ENCODE results near the gene AGPAT4. TPM values are rescaled to one million over a fixed set of nuclear protein-coding genes. Genes with fewer than 3 reads are reported as not detected.

Gene AGPAT4
- total RNA-seq, 1 donor from 2014 or later = 44.4 TPM

DNA sequence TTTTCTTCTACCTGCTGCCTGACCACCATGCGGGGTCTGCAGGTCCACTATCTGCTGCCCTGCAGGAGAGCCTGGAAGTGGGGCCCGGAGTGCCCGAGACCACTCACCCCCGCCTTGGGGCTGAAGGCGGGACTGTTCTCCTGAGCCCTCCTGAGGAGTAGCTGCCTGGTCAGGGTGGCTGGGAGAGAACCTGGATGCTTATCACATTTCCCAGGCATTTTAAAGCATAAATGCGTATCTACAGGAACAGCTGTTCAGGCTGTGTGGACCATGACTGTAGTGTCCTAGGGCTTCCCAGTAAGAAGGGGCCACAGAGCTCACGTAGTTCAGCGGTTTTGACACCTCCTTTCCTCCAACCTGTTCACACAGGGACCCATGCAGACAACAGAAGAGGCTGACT, 123.3 kb downstream of the AGPAT4 start:
- peak in 1 of 2 donors; percentile 10 for DNase-seq (ENCODE audit: low spot score in 2 of 2)
- FAIRE-seq = no peak

DNA sequence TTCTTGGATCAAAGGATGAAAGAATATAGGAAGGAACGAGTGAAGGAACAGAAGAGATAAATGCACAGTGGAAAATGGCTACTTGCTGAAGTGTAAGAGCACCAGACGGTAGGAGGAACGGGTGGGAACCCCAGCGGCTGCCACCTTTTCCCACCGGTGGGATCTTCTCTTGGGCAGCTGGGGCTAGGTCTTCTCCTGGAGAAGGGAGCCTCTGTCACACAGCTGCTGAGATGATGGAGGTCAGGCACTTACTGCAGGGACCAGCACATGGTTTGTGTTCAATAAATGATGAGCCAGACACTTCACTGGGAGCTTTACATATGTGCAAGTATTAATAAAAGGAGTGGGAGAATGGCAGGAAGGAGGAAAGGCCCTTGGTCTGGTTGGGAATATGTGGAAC, 123.7 kb downstream of the AGPAT4 start:
- DNase-seq (ENCODE audit: low spot score in 2 of 2) = peak in 1 of 2 donors; percentile 31
- no peak for FAIRE-seq

DNA sequence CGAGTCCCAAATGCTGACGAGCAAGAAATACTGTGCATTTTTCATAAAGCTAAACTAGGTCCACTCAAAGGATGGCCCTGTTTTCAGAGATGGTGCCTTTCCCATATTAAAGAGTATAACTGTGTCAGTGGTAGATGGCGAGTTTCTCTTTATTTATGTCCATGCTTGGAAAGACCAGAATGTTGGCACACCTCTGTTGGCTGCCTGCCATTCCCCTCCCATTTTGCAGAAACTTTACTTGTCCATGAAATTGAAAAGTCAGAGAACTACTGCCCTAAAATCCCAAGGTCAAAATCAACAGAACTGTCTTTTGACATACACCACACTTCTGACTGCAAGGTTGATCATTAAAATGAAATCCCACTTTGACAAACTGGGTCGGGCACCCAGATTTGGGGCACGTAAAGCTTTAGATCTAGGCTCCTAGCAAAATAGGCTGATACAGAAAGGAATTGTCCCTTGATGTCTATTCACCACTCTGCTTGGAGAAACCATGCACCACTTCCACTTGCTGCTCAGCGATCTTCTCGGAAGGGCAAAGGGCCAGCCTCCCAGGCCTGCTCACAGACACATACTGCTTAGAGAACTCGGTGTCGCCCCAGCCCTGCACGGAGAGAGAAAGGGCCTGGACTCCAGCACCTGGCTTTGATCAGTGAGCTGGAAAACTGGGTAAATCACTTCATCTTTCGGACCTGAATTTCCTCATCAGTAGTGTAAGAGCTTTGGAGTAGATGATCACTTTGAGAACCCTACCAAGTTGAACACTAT, 130.0 kb downstream of the AGPAT4 start:
- DNase-seq (ENCODE audit: low spot score in 2 of 2) (no peak), FAIRE-seq (no peak)

DNA sequence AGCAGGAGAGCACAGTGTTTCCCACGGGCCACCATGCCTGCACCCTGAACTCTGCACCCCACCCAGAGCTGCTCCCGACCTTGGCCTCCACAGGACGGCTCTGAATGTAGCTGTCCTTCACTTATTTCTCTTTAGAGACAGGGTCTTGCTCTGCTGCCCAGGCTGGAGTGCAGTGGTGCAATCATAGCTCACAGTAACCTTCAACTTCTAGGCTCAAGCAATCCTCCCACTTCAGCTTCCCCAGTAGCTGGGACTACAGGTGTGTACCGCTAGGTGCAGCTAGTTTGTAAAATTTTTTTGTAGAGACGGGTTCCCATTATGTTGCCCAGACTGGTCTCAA, 130.9 kb downstream of the AGPAT4 start:
- no peak for FAIRE-seq
- DNase-seq (ENCODE audit: low spot score in 2 of 2) = no peak

DNA sequence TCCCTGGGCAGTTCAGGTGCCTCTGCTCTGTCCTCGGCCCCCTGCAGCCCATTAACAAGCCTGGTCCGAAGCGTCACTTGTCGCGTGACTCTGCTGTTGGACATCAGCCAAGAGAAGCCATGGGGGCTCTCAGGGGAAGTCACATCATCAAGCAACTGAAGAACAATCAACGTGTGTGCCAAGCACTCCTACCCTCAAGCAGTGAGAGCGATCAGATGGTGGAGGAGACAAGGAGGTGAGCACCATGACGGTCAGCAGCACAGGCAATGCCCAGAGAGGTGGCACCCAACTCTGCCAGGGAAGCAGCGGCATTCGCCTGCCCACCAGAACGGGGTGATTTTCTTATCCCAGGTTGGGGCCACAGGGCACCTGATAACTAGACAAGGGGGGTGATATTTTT, 132.7 kb downstream of the AGPAT4 start:
- FAIRE-seq = no peak
- DNase-seq (ENCODE audit: low spot score in 2 of 2) = no peak

DNA sequence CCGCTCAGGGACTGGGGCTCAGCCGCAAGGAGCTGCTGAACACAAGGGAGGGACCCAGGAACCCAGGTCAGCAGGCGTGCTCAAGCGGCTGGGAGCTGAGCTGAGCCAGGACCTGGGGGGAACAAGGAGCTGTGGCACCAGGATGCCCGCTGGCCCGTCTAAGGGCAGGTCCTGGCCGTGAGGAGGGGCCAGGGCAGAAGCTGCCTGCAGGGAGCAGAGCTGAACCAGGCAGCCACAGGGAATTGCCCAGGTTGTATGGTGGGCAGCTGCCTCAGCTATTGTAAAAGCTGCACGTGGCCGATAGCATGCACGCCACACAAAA, 133.3 kb downstream of the AGPAT4 start:
- DNase-seq (ENCODE audit: low spot score in 2 of 2) (no peak), FAIRE-seq (no peak)

DNA sequence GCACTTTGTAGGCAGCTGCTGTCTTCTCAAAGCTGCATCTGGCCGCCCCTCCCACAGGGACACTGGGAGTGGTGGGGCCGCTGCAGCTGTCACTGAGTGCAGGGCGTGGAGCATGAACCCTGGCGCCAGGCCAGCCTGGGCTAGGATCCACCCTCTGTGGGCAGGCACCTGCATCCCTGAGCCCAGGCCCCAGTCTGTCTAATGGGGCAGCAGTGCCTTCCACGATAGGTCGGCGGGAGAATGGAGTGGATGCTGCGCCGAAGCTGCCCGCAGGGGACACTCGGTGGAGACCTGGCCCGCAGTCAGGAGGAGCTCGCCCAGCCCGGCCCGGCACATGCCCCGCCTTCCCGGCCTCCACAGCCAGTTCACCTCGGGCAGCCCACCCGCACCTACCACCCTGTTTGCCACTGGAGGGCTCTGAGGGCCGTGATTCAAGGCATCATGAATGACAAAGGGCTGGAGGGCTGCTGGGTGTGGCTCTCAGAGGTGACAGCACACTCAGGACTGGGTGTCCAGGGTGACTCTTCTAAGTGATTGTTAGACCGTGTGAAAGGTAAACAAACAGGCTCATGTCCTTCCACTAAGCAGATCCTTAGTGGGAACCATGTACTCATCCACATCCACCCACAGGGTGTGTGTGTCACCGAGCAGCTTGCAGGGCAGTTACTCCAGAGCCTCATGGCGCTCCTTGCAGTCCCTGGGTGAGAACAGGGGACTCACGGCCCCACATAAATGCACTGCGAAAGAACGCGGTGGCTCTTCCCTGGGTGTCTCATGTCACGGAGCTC, 133.9 kb downstream of the AGPAT4 start:
- DNase-seq (ENCODE audit: low spot score in 2 of 2) (peak; percentile 5 to 44), FAIRE-seq (no peak)

DNA sequence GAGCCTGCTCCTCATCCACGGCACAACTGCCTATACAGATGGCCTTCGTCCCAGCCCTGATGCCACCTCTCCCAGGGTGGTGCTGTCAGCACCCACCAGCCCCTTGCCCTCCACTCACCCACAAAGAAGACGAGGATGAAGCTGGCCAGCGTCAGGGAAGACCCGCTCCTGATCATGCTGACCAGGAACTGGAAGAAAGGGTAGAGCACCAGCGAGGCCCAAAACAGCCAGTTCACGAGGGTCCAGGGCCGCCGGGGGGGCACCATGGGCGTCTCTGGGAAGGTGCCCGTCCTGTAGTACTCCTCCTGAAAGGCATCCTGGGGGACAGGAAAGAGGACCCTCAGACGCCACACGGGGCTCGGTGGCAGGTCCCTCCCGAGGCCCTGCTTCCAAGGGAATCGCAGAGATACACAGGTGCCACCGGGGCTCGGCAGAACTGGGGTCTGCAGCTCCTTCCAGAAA, 134.5 kb downstream of the AGPAT4 start:
- FAIRE-seq = no peak
- peak in 1 of 2 donors; percentile 6 for DNase-seq (ENCODE audit: low spot score in 2 of 2)

DNA sequence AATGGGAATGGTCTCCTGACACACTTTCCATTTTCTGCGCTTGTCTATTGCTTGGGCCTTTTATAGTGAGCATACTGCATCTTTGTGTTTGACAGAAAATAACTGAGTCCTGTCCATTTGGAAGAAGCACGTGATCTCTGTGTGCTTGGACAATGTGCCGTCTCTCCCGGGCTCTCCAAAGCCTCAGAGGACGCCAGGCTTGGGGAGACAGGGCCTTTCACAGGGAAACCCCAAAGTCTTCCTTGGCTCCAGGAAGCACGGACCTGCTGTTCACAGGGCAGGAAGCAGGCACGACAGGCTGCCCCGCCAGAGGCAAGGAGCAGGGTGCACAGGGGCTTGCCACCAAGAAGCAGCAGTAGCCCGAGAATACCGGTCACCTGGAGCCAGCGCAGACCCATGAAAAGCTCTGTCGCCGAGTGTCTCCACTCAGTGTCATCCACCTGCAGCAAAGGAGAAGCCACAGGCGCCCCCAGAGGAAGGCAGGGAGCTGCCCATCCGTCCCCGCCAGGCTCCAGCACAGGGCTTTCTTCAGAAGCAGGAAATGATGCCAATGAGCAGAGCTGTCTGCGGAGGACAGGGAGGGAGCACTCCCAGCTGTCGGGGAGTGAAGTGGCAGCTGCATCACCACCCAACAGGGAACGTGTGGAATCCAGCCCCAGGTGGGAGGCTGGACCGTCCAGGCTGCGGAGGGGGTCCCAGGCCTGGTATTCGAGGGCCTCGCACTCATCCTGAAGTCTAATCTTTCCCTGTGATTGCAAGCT, 135.1 kb downstream of the AGPAT4 start:
- no peak for FAIRE-seq
- peak; percentile 44 to 49 for DNase-seq (ENCODE audit: low spot score in 2 of 2)

DNA sequence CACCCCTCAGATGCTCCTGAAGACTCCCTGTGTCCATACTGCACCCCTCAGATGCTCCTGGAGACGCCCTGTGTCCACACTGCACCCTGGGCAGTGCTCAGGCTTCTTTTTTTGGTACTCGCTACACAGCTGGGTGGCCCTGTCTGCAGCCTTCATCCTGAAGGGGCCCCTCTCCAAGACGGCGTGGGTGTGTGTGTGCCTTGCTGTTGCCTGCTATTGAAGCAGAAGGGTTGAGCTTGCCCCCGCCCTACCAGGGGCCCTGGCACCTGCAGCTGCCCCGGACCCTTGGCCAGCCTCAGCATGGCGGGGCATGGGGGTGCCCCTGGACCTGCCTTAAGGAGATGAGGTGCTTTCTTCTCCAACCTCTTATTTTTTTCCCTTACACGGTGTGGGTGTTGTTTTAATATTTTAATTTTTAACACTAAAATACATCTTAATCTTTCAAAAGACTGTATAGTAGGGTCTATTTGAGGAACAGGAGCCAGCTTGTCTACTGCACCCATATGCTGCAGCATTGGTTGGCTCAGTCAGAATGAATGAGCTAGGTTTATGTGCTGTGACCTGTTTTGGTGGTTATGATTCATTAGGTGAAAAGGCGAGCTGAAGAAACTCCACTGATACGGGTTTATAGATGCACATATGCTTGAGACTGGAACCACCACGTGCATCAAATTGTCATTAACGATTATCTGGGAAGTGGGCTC, 135.9 kb downstream of the AGPAT4 start:
- no peak for FAIRE-seq
- no peak for DNase-seq (ENCODE audit: low spot score in 2 of 2)

DNA sequence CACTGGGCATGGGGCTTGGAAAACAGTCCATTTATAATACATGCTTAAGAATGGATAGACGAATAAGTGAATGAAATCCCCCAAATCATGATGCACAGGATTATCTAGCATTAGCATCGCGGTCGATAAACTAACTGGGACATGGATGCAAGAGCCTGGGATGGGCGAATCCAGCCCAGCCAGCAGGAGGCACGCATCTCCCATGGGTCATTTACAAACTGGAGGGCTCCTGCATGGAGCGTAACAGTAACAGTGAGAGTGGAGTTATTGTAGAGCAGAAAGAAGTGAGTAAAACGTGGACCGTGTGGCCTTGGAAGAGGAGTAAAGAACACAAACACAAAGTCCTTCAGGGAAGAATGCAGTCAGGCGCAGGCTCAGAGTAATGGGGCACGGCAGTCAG, 136.5 kb downstream of the AGPAT4 start:
- peak in 1 of 2 donors; percentile 3 for DNase-seq (ENCODE audit: low spot score in 2 of 2)
- FAIRE-seq = no peak

DNA sequence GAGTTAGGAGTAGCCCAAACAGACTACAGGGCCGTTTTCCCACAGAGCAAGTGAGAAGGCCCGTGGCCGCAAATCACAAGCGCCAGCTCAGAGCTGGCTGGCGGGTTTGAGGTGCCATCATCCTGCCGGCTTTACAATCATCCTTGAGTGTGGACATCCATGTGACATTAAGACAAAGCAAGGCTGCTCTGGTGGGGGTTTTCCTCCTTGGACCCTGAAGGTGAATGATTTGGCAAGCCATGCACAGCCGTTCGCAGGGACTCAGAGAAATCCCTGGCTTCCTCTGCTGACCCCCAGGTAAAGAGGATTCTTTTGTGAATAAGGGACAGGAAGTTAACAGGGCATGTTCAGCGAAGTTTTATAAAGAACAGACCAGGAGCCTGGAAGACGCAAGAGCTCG, 137.2 kb downstream of the AGPAT4 start:
- DNase-seq (ENCODE audit: low spot score in 2 of 2) = no peak
- FAIRE-seq = no peak

DNA sequence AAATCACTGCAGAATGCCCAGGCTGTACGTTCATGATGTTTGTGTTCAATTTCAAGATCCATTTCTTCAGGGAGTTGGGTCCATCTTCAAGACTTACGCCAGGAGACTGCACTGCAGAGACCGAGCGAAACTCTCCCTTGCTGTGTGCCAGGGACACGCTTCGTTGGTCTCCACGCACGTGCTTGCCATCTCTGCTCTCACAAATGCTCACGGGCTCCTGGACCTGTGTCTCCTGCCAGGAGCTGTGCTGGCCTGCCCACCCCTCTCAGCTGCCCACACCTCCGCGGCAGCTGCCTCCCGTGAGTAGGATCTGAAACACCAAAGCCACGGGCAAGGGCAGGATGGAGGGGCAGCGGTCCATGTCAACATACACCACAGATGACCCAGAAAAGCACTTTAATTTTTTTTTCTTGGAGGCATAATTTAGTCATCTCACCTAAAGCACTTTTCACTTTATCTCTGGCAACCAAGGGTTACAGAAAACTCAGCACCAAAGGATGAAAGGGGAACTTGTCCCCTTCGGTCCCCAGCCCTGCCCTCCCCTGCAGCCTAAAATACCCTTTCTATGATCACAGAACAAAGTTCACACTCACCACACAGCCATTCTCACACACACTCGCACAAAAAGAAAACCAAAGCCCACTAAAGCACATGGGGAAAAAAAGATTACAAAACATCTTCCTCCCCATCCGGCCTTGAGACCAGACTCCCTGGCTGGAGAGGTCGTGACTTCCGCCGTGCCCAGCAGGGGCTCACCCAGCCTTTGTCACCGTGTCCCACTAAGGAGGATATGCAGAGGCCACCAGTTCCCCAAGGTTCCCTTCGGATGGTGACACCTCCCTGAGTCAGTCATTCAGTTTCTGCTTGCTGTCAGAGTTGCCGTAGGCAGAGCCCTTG, 137.9 kb downstream of the AGPAT4 start:
- FAIRE-seq = no peak
- peak in 1 of 2 donors; percentile 12 for DNase-seq (ENCODE audit: low spot score in 2 of 2)

DNA sequence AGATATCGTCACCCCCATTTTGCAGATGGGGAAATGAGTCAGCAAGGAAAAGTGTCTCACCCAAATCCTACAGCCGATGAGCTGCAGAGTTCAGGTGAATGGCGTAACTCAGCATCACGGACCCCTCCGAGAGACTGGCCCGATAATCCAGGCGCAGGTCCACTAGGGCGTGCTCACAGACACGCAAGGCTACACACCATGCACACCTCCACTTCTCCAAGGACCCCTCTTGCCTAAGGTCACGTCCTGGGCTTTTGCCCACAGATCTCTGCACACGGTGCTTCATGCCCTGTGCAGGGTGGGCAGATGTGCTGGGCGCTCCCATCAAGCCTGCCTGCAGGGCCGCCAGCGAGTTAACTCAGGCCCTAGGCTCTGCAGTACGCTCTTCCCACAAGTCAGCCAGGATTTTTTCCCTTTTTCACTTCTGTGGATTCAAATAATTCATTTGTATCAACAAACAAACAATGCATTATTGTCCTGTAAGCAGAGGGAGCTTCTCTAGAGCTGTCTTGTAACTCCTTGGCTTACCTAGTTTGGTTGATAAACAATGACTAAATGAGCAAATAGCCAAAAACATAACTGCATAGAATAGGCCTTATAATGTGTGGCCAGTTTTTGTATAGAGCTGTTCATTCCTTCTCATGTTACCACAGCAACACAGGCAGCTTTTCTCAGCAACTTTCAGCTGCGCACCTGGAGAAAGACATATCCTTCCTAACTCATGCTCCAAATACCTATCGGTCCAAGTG, 139.1 kb downstream of the AGPAT4 start:
- no peak for DNase-seq (ENCODE audit: low spot score in 2 of 2)

DNA sequence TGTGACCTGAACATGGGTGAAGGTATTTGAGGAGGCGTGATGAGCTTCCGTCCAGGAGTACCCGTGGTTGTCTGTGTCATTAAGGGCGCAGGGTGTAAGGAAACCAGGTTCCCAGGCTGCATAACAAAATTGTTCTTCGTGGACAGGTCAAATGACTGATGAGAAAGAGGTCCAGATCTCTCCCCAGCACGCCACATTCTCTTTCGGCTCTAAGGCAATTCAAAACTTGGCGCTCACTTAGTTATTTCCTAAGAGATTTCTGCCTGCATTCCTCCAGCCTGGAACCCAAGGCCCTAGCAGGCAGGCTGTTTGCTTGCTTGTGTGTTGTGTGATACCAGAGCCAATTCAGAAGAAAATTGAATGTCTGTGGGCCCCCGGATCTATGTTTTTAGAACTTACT, 139.9 kb downstream of the AGPAT4 start:
- FAIRE-seq (no peak), DNase-seq (ENCODE audit: low spot score in 2 of 2) (no peak)

More for the DNA sequence above, 139.1 kb downstream of the AGPAT4 start:
- no peak for FAIRE-seq

DNA sequence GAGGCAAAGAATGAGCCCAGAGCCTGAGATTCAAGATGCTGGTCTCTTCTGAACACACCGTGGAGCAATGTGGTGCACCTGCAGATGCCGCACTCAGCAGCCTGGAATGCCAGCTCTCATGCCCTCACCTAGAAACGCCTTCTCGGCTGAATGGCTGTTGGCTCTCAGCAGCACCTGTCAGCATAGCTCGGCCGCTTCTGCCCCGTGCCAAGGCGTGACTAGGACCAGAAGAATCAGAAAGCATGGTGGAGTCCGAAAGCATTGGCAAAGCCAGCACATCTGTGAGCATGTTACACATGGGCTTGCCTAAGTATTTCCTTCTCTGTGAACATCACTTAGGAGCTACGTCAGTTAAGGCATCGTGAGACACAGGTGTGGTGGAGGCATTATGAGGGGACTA, 141.5 kb downstream of the AGPAT4 start:
- FAIRE-seq = no peak
- DNase-seq (ENCODE audit: low spot score in 2 of 2) = no peak

DNA sequence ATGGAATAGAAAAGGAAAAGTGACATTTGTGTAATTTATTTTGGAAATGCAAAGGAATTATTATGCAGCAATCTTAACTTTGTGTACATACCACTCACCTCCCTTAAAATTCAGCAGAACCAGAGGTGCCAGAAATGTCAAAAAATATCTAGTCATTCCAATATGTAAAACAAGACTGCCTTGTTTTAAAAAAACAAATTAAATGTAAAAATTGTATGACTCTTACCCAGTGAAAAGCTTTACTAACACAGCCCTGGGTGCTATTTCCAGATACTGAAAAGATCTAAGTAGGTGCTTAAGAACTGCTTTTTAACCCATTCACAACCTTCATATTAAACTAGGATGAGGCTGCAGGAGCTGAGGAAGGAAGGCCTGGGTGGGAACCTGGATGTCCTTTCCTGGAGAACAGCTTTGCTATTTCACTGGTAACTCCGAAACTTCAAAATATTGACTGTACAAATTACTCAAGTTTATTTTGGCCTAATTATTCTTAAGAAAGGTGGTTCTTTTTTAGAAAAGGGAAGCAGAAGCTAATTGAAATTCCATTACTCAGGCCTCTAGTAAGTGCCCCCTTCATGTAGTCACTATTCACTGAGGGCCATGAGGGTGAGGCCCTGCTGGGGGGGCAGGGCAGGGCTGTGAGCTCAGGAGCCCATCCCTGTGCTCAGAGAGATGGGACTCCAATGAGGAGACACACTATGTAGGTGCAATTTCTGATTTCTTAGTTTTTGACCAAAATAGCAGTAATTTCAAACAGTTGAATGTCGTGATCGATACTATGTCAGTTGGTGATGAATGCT, 142.7 kb downstream of the AGPAT4 start:
- DNase-seq (ENCODE audit: low spot score in 2 of 2) (no peak), FAIRE-seq (no peak)

DNA sequence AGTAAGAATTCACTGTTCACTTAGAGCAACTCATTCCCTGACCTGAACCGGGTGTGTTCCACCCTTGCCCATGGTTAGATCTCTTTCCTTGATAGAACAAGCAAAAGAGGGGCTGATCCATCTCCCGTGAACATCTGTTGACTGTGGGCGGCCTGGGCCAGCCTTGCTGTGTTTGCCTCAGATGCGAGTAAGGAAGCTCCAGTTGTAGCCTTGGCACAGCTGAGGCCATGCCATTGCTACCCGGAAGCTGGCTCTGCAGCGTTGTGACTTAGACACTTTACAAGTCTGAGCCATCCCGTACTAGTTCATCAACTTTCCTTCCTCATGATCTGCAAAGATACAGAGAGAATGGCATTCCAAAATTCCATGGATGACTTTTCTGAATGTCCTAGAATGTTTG, 143.3 kb downstream of the AGPAT4 start:
- DNase-seq (ENCODE audit: low spot score in 2 of 2) = no peak
- no peak for FAIRE-seq
